Heart left ventricle (tissue), 13 donors: ENCODE results near the gene LRRC51.

Experiments used
- POLR2A ChIP-seq, 2 donors: fragments of 450-650 bp; IDR thresholded peaks; one replicate each; pipeline ENCODE4 v1.6.1; 2017; ENCODE audit warnings: antibody characterized with exemption in 2 of 2, mild to moderate bottlenecking in 2 of 2, moderate library complexity in 2 of 2
- TF ChIP-seq, protein P1 (sequence below), 12 donors: fragments of 200-600 bp; sonication (generic) in 4 of 12; IDR thresholded peaks; one replicate each; pipeline versions ENCODE4 v1.5.0 to v1.8.0; 2018 to 2022; ENCODE audit warnings: antibody characterized with exemption in 12 of 12, mild to moderate bottlenecking in 5 of 12
- donor health status: ischemic (EF 13 %, LVEDD 7.1; RV severe dilation, severe dysfunction).
- donor health status: DM: no; HTN: yes; CAD: no.
- donor health status: DM: no; HTN: no; CAD: no.
- donor health status: ischemic (EF 25% LVEDD 6.9; RV normal size, moderate dysfunction).
- donor health status: ischemic (EF 25% LVEDD 5.7; RV mildly dilated, moderate dysfunction).
- donor health status: ischemic (EF 35%, LVEDD 5.7; RV mildly dilated, moderate dysfunction).
- donor health status: nonischemic (EF 11% LVEDD 7.7; RV severe dilation, severe dysfunction).
- donor health status: DM: yes; HTN: yes; CAD: no.
- donor health status: PGD.
- donor health status: ischemic (EF 29% LVEDD 5.4; RV normal size, mild dysfunction).
- donor health status: nonischemic (EF 23%, LVEDD 6.1; RV moderate dilation, normal function).

DNA sequence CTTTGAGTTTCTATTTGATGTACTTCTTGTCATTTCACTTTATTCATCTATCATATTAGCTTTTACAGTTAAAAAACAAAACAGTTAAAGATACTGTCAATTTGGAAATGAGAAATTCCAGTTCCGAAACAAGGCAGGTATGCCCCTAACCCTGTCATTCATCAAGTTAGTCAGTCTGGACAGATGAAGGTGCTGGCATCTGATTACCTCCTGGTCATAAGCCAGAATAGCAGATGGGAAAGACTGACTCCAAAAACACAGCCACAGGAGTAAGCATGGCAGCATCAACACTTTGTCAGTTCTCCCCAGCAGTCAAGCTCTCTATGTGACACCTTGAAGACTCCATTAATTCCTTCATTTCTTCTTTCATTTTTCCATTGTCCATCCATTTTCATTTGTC is 4.3 kb downstream of the LRRC51 start:
- TF ChIP-seq, protein P1, sequence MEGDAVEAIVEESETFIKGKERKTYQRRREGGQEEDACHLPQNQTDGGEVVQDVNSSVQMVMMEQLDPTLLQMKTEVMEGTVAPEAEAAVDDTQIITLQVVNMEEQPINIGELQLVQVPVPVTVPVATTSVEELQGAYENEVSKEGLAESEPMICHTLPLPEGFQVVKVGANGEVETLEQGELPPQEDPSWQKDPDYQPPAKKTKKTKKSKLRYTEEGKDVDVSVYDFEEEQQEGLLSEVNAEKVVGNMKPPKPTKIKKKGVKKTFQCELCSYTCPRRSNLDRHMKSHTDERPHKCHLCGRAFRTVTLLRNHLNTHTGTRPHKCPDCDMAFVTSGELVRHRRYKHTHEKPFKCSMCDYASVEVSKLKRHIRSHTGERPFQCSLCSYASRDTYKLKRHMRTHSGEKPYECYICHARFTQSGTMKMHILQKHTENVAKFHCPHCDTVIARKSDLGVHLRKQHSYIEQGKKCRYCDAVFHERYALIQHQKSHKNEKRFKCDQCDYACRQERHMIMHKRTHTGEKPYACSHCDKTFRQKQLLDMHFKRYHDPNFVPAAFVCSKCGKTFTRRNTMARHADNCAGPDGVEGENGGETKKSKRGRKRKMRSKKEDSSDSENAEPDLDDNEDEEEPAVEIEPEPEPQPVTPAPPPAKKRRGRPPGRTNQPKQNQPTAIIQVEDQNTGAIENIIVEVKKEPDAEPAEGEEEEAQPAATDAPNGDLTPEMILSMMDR (IDR thresholded peaks at IDR 0.05), result no peak
- TF ChIP-seq POLR2A (IDR thresholded peaks at IDR 0.05), result no peak
